ENCODE measurements around the gene REPS1.

DNA sequence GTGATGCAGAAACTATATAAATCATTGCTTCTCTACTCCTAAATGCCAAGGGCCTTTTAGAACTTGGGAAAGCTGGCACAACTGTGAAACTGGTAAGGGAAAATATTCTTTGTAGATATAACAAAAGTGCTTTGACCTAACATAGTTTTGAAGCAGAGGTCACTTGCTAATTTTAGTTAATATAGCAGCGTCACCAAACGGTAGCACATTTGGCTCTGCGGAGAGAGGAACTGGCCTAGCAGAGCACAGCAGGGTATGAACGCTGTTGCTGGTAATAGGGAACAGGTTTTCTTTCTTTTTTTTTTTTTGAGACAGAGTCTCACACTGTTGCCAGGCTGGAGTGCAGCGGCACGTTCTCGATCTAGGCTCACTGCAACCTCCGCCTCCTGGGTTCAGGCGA, 124.7 kb downstream of the REPS1 start:
- TF ChIP-seq, protein P1, sequence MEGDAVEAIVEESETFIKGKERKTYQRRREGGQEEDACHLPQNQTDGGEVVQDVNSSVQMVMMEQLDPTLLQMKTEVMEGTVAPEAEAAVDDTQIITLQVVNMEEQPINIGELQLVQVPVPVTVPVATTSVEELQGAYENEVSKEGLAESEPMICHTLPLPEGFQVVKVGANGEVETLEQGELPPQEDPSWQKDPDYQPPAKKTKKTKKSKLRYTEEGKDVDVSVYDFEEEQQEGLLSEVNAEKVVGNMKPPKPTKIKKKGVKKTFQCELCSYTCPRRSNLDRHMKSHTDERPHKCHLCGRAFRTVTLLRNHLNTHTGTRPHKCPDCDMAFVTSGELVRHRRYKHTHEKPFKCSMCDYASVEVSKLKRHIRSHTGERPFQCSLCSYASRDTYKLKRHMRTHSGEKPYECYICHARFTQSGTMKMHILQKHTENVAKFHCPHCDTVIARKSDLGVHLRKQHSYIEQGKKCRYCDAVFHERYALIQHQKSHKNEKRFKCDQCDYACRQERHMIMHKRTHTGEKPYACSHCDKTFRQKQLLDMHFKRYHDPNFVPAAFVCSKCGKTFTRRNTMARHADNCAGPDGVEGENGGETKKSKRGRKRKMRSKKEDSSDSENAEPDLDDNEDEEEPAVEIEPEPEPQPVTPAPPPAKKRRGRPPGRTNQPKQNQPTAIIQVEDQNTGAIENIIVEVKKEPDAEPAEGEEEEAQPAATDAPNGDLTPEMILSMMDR (conservative IDR thresholded peaks at IDR 0.05; ENCODE audit: low read depth, low read length), result no peak
- TF ChIP-seq EZH2 (IDR thresholded peaks at IDR 0.05; ENCODE audit: low read length, unreplicated experiment), result no peak
- no peak for TF ChIP-seq EZH2phosphoT487 (IDR thresholded peaks at IDR 0.05; ENCODE audit: borderline replicate concordance, low read length)

Data from PC-3 (cell line).